ENCODE measurements around the gene HOXC6.

The HOXC6 gene

GRCh38 chr12:54003625-54004024 lies 24.6 kb upstream of the HOXC6 start:
- Mint-ChIP-seq H3K36me3 (ENCODE audit: low read depth) (no peaks in the 10 kb centered on the region), H3K4me3 (no peak overlapping the region), H3K27ac (no peak overlapping the region)

GRCh38 chr12:54004063-54004840 lies 24.0 kb upstream of the HOXC6 start:
- no peak overlapping the region for H3K4me3 Mint-ChIP-seq
- no peak overlapping the region for H3K27ac Mint-ChIP-seq
- peaks cover 96% of the 10 kb centered on the region for H3K27me3 Mint-ChIP-seq (ENCODE audit: low read depth)

More at GRCh38 chr12:54003625-54004024, 24.6 kb upstream of the HOXC6 start:
- DNase-seq (ENCODE audit: low spot score), result no peak
- H3K9me3 Mint-ChIP-seq, result no peaks in the 10 kb centered on the region
- peaks cover 98% of the 10 kb centered on the region for H3K27me3 Mint-ChIP-seq (ENCODE audit: low read depth)
- peaks cover 14% of the 10 kb centered on the region for H3K4me1 Mint-ChIP-seq (ENCODE audit: low read depth)

GRCh38 chr12:54004841-54005530 lies 23.3 kb upstream of the HOXC6 start:
- Mint-ChIP-seq H3K36me3 (ENCODE audit: low read depth) (no peaks in the 10 kb centered on the region), H3K9me3 (no peaks in the 10 kb centered on the region), H3K27me3 (ENCODE audit: low read depth) (peaks cover 96% of the 10 kb centered on the region), H3K4me1 (ENCODE audit: low read depth) (peaks cover 12% of the 10 kb centered on the region), H3K4me3 (peak overlapping the region; percentile 38), H3K27ac (no peak overlapping the region)
- no peak for DNase-seq (ENCODE audit: low spot score)

More at GRCh38 chr12:54004063-54004840, 24.0 kb upstream of the HOXC6 start:
- H3K4me1 Mint-ChIP-seq (ENCODE audit: low read depth), result peaks cover 14% of the 10 kb centered on the region
- H3K9me3 Mint-ChIP-seq, result no peaks in the 10 kb centered on the region
- no peaks in the 10 kb centered on the region for H3K36me3 Mint-ChIP-seq (ENCODE audit: low read depth)
- DNase-seq (ENCODE audit: low spot score), result no peak

GRCh38 chr12:54005531-54005852 lies 22.7 kb upstream of the HOXC6 start:
- Mint-ChIP-seq H3K36me3 (ENCODE audit: low read depth) (no peaks in the 10 kb centered on the region), H3K4me3 (peak overlapping the region; percentile 38), H3K4me1 (ENCODE audit: low read depth) (peaks cover 12% of the 10 kb centered on the region), H3K27me3 (ENCODE audit: low read depth) (peaks cover 97% of the 10 kb centered on the region), H3K27ac (no peak overlapping the region), H3K9me3 (no peaks in the 10 kb centered on the region)
- DNase-seq (ENCODE audit: low spot score), result no peak

- Mint-ChIP-seq H3K9me3 (no peaks in the 10 kb centered on the region), H3K27ac (no peak overlapping the region), H3K4me1 (ENCODE audit: low read depth) (peaks cover 13% of the 10 kb centered on the region), H3K4me3 (peak overlapping the region; percentile 85), H3K36me3 (ENCODE audit: low read depth) (no peaks in the 10 kb centered on the region), H3K27me3 (ENCODE audit: low read depth) (peaks cover 96% of the 10 kb centered on the region)
- DNase-seq (ENCODE audit: low spot score), result peak; percentile 80
Measured at GRCh38 chr12:54005853-54006558, 22.2 kb upstream of the HOXC6 start.

GRCh38 chr12:54006559-54007220 lies 21.6 kb upstream of the HOXC6 start:
- Mint-ChIP-seq H3K27ac (no peak overlapping the region), H3K27me3 (ENCODE audit: low read depth) (peaks cover 96% of the 10 kb centered on the region), H3K36me3 (ENCODE audit: low read depth) (no peaks in the 10 kb centered on the region), H3K4me3 (peak overlapping the region; percentile 85), H3K9me3 (no peaks in the 10 kb centered on the region), H3K4me1 (ENCODE audit: low read depth) (peaks cover 14% of the 10 kb centered on the region)
- no peak for DNase-seq (ENCODE audit: low spot score)

GRCh38 chr12:54007538-54008259 lies 20.5 kb upstream of the HOXC6 start:
- Mint-ChIP-seq H3K4me1 (ENCODE audit: low read depth) (peaks cover 13% of the 10 kb centered on the region), H3K27ac (no peak overlapping the region), H3K4me3 (peak overlapping the region; percentile 33), H3K27me3 (ENCODE audit: low read depth) (peaks cover 96% of the 10 kb centered on the region), H3K36me3 (ENCODE audit: low read depth) (no peaks in the 10 kb centered on the region), H3K9me3 (no peaks in the 10 kb centered on the region)
- no peak for DNase-seq (ENCODE audit: low spot score)

GRCh38 chr12:54008260-54008552 lies 20.0 kb upstream of the HOXC6 start:
- Mint-ChIP-seq H3K27ac (no peak overlapping the region), H3K4me3 (no peak overlapping the region), H3K4me1 (ENCODE audit: low read depth) (peaks cover 13% of the 10 kb centered on the region), H3K9me3 (no peaks in the 10 kb centered on the region), H3K27me3 (ENCODE audit: low read depth) (peaks cover 96% of the 10 kb centered on the region), H3K36me3 (ENCODE audit: low read depth) (no peaks in the 10 kb centered on the region)
- no peak for DNase-seq (ENCODE audit: low spot score)

- peak overlapping the region; percentile 8 for H3K4me3 Mint-ChIP-seq
- no peaks in the 10 kb centered on the region for H3K36me3 Mint-ChIP-seq (ENCODE audit: low read depth)
- no peaks in the 10 kb centered on the region for H3K9me3 Mint-ChIP-seq
- H3K4me1 Mint-ChIP-seq (ENCODE audit: low read depth), result peaks cover 13% of the 10 kb centered on the region
- H3K27me3 Mint-ChIP-seq (ENCODE audit: low read depth), result peaks cover 96% of the 10 kb centered on the region
- no peak overlapping the region for H3K27ac Mint-ChIP-seq
- no peak for DNase-seq (ENCODE audit: low spot score)
Measured at GRCh38 chr12:54009171-54010052, 18.8 kb upstream of the HOXC6 start.

- no peak overlapping the region for H3K27ac Mint-ChIP-seq
- no peaks in the 10 kb centered on the region for H3K36me3 Mint-ChIP-seq (ENCODE audit: low read depth)
- no peaks in the 10 kb centered on the region for H3K9me3 Mint-ChIP-seq
- H3K4me3 Mint-ChIP-seq, result no peak overlapping the region
- H3K4me1 Mint-ChIP-seq (ENCODE audit: low read depth), result peaks cover 12% of the 10 kb centered on the region
- H3K27me3 Mint-ChIP-seq (ENCODE audit: low read depth), result peaks cover 96% of the 10 kb centered on the region
- DNase-seq (ENCODE audit: low spot score), result no peak
Measured at GRCh38 chr12:54010053-54010971, 17.9 kb upstream of the HOXC6 start.

- Mint-ChIP-seq H3K9me3 (no peaks in the 10 kb centered on the region), H3K4me3 (no peak overlapping the region), H3K27ac (no peak overlapping the region), H3K4me1 (ENCODE audit: low read depth) (peaks cover 7% of the 10 kb centered on the region), H3K36me3 (ENCODE audit: low read depth) (no peaks in the 10 kb centered on the region), H3K27me3 (ENCODE audit: low read depth) (peaks cover 96% of the 10 kb centered on the region)
- DNase-seq (ENCODE audit: low spot score), result no peak
Measured at GRCh38 chr12:54010972-54011664, 17.1 kb upstream of the HOXC6 start.
